Measurements from ENCODE around the gene CTAG1A. TPM values are rescaled to one million over a fixed set of nuclear protein-coding genes. Genes with fewer than 3 reads are reported as not detected.
"Not testable (repeated sequence)": the region's sequence is repeated elsewhere in the genome, so short reads cannot be mapped to it uniquely, and the experiment has no call there.

CTAG1A gene
- total and polyA plus RNA-seq, 7 experiments from 2014 or later: not detected

GRCh38 chrX:154548028-154548316 lies 37.0 kb upstream of the CTAG1A start:
- Histone ChIP-seq H3K36me3 (ENCODE audit: control insufficient read depth in 2 of 3, insufficient read depth in 3 of 3, low read length in 3 of 3) (peaks cover 0 to 1% (median 0%) of the 10 kb centered on the region in 3 experiments), H3K27ac (ENCODE audit: low read depth, low read length) (peak overlapping the region; percentile 93), H3K27me3 (ENCODE audit: control insufficient read depth in 2 of 2, insufficient read depth in 2 of 2, low read length in 2 of 2) (no peaks in the 10 kb centered on the region), H3K9me3 (ENCODE audit: control insufficient read depth in 2 of 3, low read length in 3 of 3) (no peaks in the 10 kb centered on the region), H3K4me1 (ENCODE audit: control insufficient read depth in 2 of 2, insufficient read depth in 2 of 2, low read length in 2 of 2) (peaks cover 20 to 38% of the 10 kb centered on the region in 2 donors), H3K4me3 (ENCODE audit: low read length) (peak overlapping the region; percentile 75)
- intact Hi-C loops (cut with micrococcal nuclease): no loop called here
- peak in 1 of 9 donors; percentile 7 for DNase-seq
- peaks cover 24 to 53% (median 38%) of the 10 kb centered on the region in 7 donors for H3K4me1 Mint-ChIP-seq
- peak overlapping the region; percentile 84 to 98 (median 90) for H3K4me3 Mint-ChIP-seq
- H3K27me3 Mint-ChIP-seq: no peaks in the 10 kb centered on the region
- ATAC-seq: no peak
- H3K9me3 Mint-ChIP-seq: no peaks in the 10 kb centered on the region
- peaks cover 0 to 22% (median 3%) of the 10 kb centered on the region in 5 donors for H3K36me3 Mint-ChIP-seq
- H3K27ac Mint-ChIP-seq: peak overlapping the region; percentile 88 to 97 (median 93)
- CTCF ChIA-PET: no interaction called here
- POLR2A ChIA-PET: interaction anchor here (0.6 to 2.9 kb wide), 11 partner anchors 21 to 577 kb away, joined by 3 to 9 read pairs (median 4); partner anchors contain the start of genes EMD, GAB3, HCFC1 and RPL10

- peak overlapping the region; percentile 9 to 71 (median 54) for H3K4me3 Mint-ChIP-seq
Observed at GRCh38 chrX:154549766-154550165, 35.2 kb upstream of the CTAG1A start.

GRCh38 chrX:154552112-154552806 lies 32.7 kb upstream of the CTAG1A start:
- intact Hi-C loops (cut with micrococcal nuclease); H3K27me3 Mint-ChIP-seq; H3K9me3 Mint-ChIP-seq; H3K27ac ChIP-seq (ENCODE audit: low read depth, low read length); ATAC-seq; CTCF ChIA-PET; H3K36me3 ChIP-seq (ENCODE audit: control insufficient read depth in 2 of 3, insufficient read depth in 3 of 3, low read length in 3 of 3); H3K27me3 ChIP-seq (ENCODE audit: control insufficient read depth in 2 of 2, insufficient read depth in 2 of 2, low read length in 2 of 2); DNase-seq; H3K9me3 ChIP-seq (ENCODE audit: control insufficient read depth in 2 of 3, low read length in 3 of 3); H3K4me3 ChIP-seq (ENCODE audit: low read length): not testable (repeated sequence)
- Mint-ChIP-seq H3K4me3 (peak overlapping the region in 1 of 10 donors; percentile 6), H3K4me1 (peaks cover 21 to 46% (median 36%) of the 10 kb centered on the region in 7 donors), H3K27ac (peak overlapping the region in 1 of 9 donors; percentile 69), H3K36me3 (peaks cover 0 to 15% (median 3%) of the 10 kb centered on the region in 5 donors)
- H3K4me1 ChIP-seq (ENCODE audit: control insufficient read depth in 2 of 2, insufficient read depth in 2 of 2, low read length in 2 of 2): peaks cover 9 to 17% of the 10 kb centered on the region in 2 donors
- POLR2A ChIA-PET: interaction anchor here (0.6 kb wide), 1 partner anchor 196 kb away, joined by 3 read pairs; no protein-coding TSS in a partner anchor

More at GRCh38 chrX:154549766-154550165, 35.2 kb upstream of the CTAG1A start:
- ChIA-PET POLR2A (no interaction called here), CTCF (no interaction called here)
- Mint-ChIP-seq H3K9me3 (no peaks in the 10 kb centered on the region), H3K4me1 (peaks cover 22 to 55% (median 37%) of the 10 kb centered on the region in 7 donors), H3K27me3 (no peaks in the 10 kb centered on the region), H3K27ac (peak overlapping the region in 4 of 9 donors; percentile 13 to 67 (median 46)), H3K36me3 (peaks cover 0 to 21% (median 3%) of the 10 kb centered on the region in 5 donors)
- no peak for ATAC-seq
- DNase-seq: no peak
- intact Hi-C loops (cut with micrococcal nuclease): no loop called here
- H3K36me3 ChIP-seq (ENCODE audit: control insufficient read depth in 2 of 3, insufficient read depth in 3 of 3, low read length in 3 of 3): peaks cover 0 to 9% (median 0%) of the 10 kb centered on the region in 3 experiments
- no peaks in the 10 kb centered on the region for H3K27me3 ChIP-seq (ENCODE audit: control insufficient read depth in 2 of 2, insufficient read depth in 2 of 2, low read length in 2 of 2)
- H3K9me3 ChIP-seq (ENCODE audit: control insufficient read depth in 2 of 3, low read length in 3 of 3): no peaks in the 10 kb centered on the region
- no peak overlapping the region for H3K27ac ChIP-seq (ENCODE audit: low read depth, low read length)
- peaks cover 9 to 34% of the 10 kb centered on the region in 2 donors for H3K4me1 ChIP-seq (ENCODE audit: control insufficient read depth in 2 of 2, insufficient read depth in 2 of 2, low read length in 2 of 2)
- no peak overlapping the region for H3K4me3 ChIP-seq (ENCODE audit: low read length)

- CTCF ChIA-PET: not testable (repeated sequence)
Observed at GRCh38 chrX:154558060-154558690, 26.8 kb upstream of the CTAG1A start.

GRCh38 chrX:154558896-154559295 lies 26.0 kb upstream of the CTAG1A start:
- H3K9me3 ChIP-seq (ENCODE audit: control insufficient read depth in 2 of 3, low read length in 3 of 3); H3K36me3 ChIP-seq (ENCODE audit: control insufficient read depth in 2 of 3, insufficient read depth in 3 of 3, low read length in 3 of 3); H3K27ac ChIP-seq (ENCODE audit: low read depth, low read length); H3K4me3 Mint-ChIP-seq; H3K27me3 ChIP-seq (ENCODE audit: control insufficient read depth in 2 of 2, insufficient read depth in 2 of 2, low read length in 2 of 2); H3K4me3 ChIP-seq (ENCODE audit: low read length); H3K27ac Mint-ChIP-seq; H3K4me1 ChIP-seq (ENCODE audit: control insufficient read depth in 2 of 2, insufficient read depth in 2 of 2, low read length in 2 of 2); H3K27me3 Mint-ChIP-seq; DNase-seq; ATAC-seq; H3K36me3 Mint-ChIP-seq; H3K4me1 Mint-ChIP-seq; H3K9me3 Mint-ChIP-seq; POLR2A ChIA-PET; CTCF ChIA-PET; intact Hi-C loops (cut with micrococcal nuclease): not testable (repeated sequence)

More at GRCh38 chrX:154558060-154558690, 26.8 kb upstream of the CTAG1A start:
- H3K36me3 ChIP-seq (ENCODE audit: control insufficient read depth in 2 of 3, insufficient read depth in 3 of 3, low read length in 3 of 3); H3K27ac Mint-ChIP-seq; H3K4me3 ChIP-seq (ENCODE audit: low read length); H3K36me3 Mint-ChIP-seq; H3K27me3 ChIP-seq (ENCODE audit: control insufficient read depth in 2 of 2, insufficient read depth in 2 of 2, low read length in 2 of 2); DNase-seq; H3K4me1 ChIP-seq (ENCODE audit: control insufficient read depth in 2 of 2, insufficient read depth in 2 of 2, low read length in 2 of 2); intact Hi-C loops (cut with micrococcal nuclease); H3K4me3 Mint-ChIP-seq; H3K9me3 Mint-ChIP-seq; H3K27me3 Mint-ChIP-seq; H3K9me3 ChIP-seq (ENCODE audit: control insufficient read depth in 2 of 3, low read length in 3 of 3); H3K27ac ChIP-seq (ENCODE audit: low read depth, low read length); POLR2A ChIA-PET: not testable (repeated sequence)
- peak; percentile 56 for ATAC-seq
- H3K4me1 Mint-ChIP-seq: peaks cover 4 to 12% (median 8%) of the 10 kb centered on the region in 7 donors

- H3K36me3 Mint-ChIP-seq; H3K27ac Mint-ChIP-seq; POLR2A ChIA-PET; ATAC-seq; H3K27ac ChIP-seq (ENCODE audit: low read depth, low read length); H3K27me3 Mint-ChIP-seq; DNase-seq; H3K36me3 ChIP-seq (ENCODE audit: control insufficient read depth in 2 of 3, insufficient read depth in 3 of 3, low read length in 3 of 3); H3K4me1 ChIP-seq (ENCODE audit: control insufficient read depth in 2 of 2, insufficient read depth in 2 of 2, low read length in 2 of 2); H3K9me3 ChIP-seq (ENCODE audit: control insufficient read depth in 2 of 3, low read length in 3 of 3); H3K27me3 ChIP-seq (ENCODE audit: control insufficient read depth in 2 of 2, insufficient read depth in 2 of 2, low read length in 2 of 2); intact Hi-C loops (cut with micrococcal nuclease); H3K9me3 Mint-ChIP-seq; H3K4me3 Mint-ChIP-seq; CTCF ChIA-PET; H3K4me1 Mint-ChIP-seq; H3K4me3 ChIP-seq (ENCODE audit: low read length): not testable (repeated sequence)
Observed at GRCh38 chrX:154560326-154560725, 24.6 kb upstream of the CTAG1A start.

- H3K27me3 Mint-ChIP-seq; H3K27ac Mint-ChIP-seq; POLR2A ChIA-PET; H3K36me3 ChIP-seq (ENCODE audit: control insufficient read depth in 2 of 3, insufficient read depth in 3 of 3, low read length in 3 of 3); H3K4me1 Mint-ChIP-seq; H3K4me3 Mint-ChIP-seq; H3K36me3 Mint-ChIP-seq; DNase-seq; H3K4me1 ChIP-seq (ENCODE audit: control insufficient read depth in 2 of 2, insufficient read depth in 2 of 2, low read length in 2 of 2); CTCF ChIA-PET; H3K27me3 ChIP-seq (ENCODE audit: control insufficient read depth in 2 of 2, insufficient read depth in 2 of 2, low read length in 2 of 2); H3K27ac ChIP-seq (ENCODE audit: low read depth, low read length); H3K4me3 ChIP-seq (ENCODE audit: low read length); ATAC-seq; H3K9me3 ChIP-seq (ENCODE audit: control insufficient read depth in 2 of 3, low read length in 3 of 3); intact Hi-C loops (cut with micrococcal nuclease); H3K9me3 Mint-ChIP-seq: not testable (repeated sequence)
Observed at GRCh38 chrX:154562295-154562694, 22.6 kb upstream of the CTAG1A start.

Data from naive thymus-derived CD4-positive, alpha-beta T cell (primary cell).